PC-9 (cell line): ENCODE measurements around the gene SLC1A3. TPM values are rescaled to one million over a fixed set of nuclear protein-coding genes. Genes with fewer than 3 reads are reported as not detected.

Experiments
- BruUV-seq: library from RNA; stranded (reverse); fragments of 400-500 nt; replicated peaks from 2 replicates; lab custom pipeline; 2021; lab: Mats Ljungman, UMichigan
- CTCF ChIA-PET: fragments of 300-600 bp; sonication (Branson Sonifier 250); formaldehyde crosslinking; loops from one replicate; lab custom pipeline; 2022; ENCODE audit warnings: antibody characterized with exemption; lab: Charles Lee
- POLR2A ChIA-PET: fragments of 300-600 bp; sonication (Branson Sonifier 250); formaldehyde crosslinking; loops from one replicate; lab custom pipeline; 2022; ENCODE audit warnings: antibody characterized with exemption; ENCODE audit not compliant: unreplicated experiment; lab: Charles Lee
- DNase-seq, 2 experiments: peaks; one replicate each; pipeline versions ENCODE4 v3.0.0 to v3.0.0-alpha.2; 2015 to 2022; ENCODE audit warnings: mixed read lengths in 1 of 2
- H2AFZ ChIP-seq: fragments of 200-600 bp; sonication (generic); 2 replicates; pipeline ENCODE4 v1.8.1; 2017; ENCODE audit warnings: antibody characterized with exemption
- H3F3A ChIP-seq: fragments of 200-600 bp; sonication (generic); 2 replicates; pipeline ENCODE4 v1.8.1; 2017; ENCODE audit warnings: antibody characterized with exemption, mild to moderate bottlenecking, low read depth; ENCODE audit not compliant: insufficient read depth
- H3K27ac ChIP-seq: fragments of 200-600 bp; sonication (generic); 2 replicates; pipeline ENCODE4 v1.6.1; 2016; ENCODE audit warnings: mixed run types
- H3K27me3 ChIP-seq: fragments of 200-600 bp; sonication (generic); 2 replicates; pipeline ENCODE4 v1.6.1; 2016; ENCODE audit warnings: low read depth, mixed run types; ENCODE audit not compliant: insufficient read depth
- H3K36me3 ChIP-seq: fragments of 200-600 bp; sonication (generic); 2 replicates; pipeline ENCODE4 v1.6.1; 2016; ENCODE audit warnings: low read depth, mixed run types
- H3K4me1 ChIP-seq: fragments of 200-600 bp; sonication (generic); replicated peaks from 2 replicates; pipeline ENCODE4 v1.6.1; 2016; ENCODE audit warnings: mixed run types; ENCODE audit not compliant: insufficient read depth
- H3K4me2 ChIP-seq: fragments of 200-600 bp; sonication (generic); 2 replicates; pipeline ENCODE4 v1.6.1; 2017; ENCODE audit warnings: mixed run types
- H3K4me3 ChIP-seq: fragments of 200-600 bp; sonication (generic); 2 replicates; pipeline ENCODE4 v1.6.1; 2016; ENCODE audit warnings: mixed run types
- H3K79me2 ChIP-seq: fragments of 200-600 bp; sonication (generic); 2 replicates; pipeline ENCODE4 v1.6.1; 2017; ENCODE audit warnings: low read depth, mixed run types
- H3K9me2 ChIP-seq: fragments of 200-600 bp; sonication (generic); 2 replicates; pipeline ENCODE4 v1.8.1; 2017; ENCODE audit warnings: mild to moderate bottlenecking; ENCODE audit not compliant: insufficient read depth
- H3K9me3 ChIP-seq: fragments of 200-600 bp; sonication (generic); 2 replicates; pipeline ENCODE4 v1.8.1; 2016; ENCODE audit warnings: low read depth; ENCODE audit not compliant: insufficient read depth
- H4K20me1 ChIP-seq: fragments of 200-600 bp; sonication (generic); 2 replicates; pipeline ENCODE4 v1.8.1; 2017; ENCODE audit not compliant: insufficient read depth
- CTCF ChIP-seq: fragments of 200-600 bp; sonication (generic); conservative IDR thresholded peaks from 2 replicates; pipeline ENCODE4 v1.6.1; 2017; ENCODE audit warnings: mixed run types, antibody characterized with exemption, mild to moderate bottlenecking, moderate library complexity
- EZH2 ChIP-seq: fragments of 200-600 bp; sonication (generic); IDR thresholded peaks from 2 replicates; pipeline ENCODE4 v1.8.0; 2017; ENCODE audit warnings: antibody characterized with exemption, low read depth
- intact Hi-C: fragments of 100-400 bp; cut with micrococcal nuclease; formaldehyde crosslinking; loops from one replicate; pipeline ENCODE4 v1.10.0; 2022; ENCODE audit not compliant: unreplicated experiment
- total RNA-seq: library from RNA; stranded (reverse); gene quantifications from 2 replicates; pipeline ENCODE4 v1.2.3, GENCODE V29; 2021

The SLC1A3 gene
- total RNA-seq, 1 experiment from 2014 or later, result 0.24 TPM

DNA sequence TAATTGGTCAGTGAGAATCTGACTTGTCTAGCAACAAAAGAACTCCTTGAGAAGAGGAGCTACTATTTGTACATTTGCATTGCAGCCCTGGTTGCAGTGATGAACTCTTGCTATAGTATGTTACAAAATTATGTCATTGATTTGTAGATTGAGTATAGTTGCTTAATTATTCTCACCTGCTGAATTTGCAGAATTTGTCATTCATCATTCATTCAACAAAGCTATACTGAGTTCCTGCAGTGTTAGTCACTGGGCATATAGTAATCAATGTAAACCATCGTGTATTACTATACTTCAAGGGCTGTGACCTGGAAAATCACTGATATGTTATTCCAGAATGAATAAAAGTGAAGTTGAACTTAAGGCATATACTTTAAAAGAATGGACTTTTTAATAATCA lies 50.1 kb downstream of the SLC1A3 start:
- peak overlapping the region; percentile 95 for H3K27ac ChIP-seq
- peaks cover 57% of the 10 kb centered on the region for H3F3A ChIP-seq
- H3K4me2 ChIP-seq, result peak overlapping the region; percentile 69
- TF ChIP-seq EZH2, result no peak
- no peak for TF ChIP-seq CTCF
- CTCF ChIA-PET, result no interaction called here
- POLR2A ChIA-PET, result no interaction called here
- H3K4me1 ChIP-seq, result peaks cover 70% of the 10 kb centered on the region
- H3K79me2 ChIP-seq, result peaks cover 26% of the 10 kb centered on the region; the same call in 1 of the 2 replicates
- peak in 1 of 2 experiments; percentile 96 for DNase-seq
- H2AFZ ChIP-seq, result no peak overlapping the region
- H3K36me3 ChIP-seq, result peaks cover 41% of the 10 kb centered on the region
- H3K9me3 ChIP-seq, result no peaks in the 10 kb centered on the region
- BruUV-seq, result no TSS peak
- intact Hi-C loops, result no loop called here
- no peaks in the 10 kb centered on the region for H3K9me2 ChIP-seq
- H3K27me3 ChIP-seq, result no peaks in the 10 kb centered on the region
- 0 out of 2 replicates have a peak overlapping the region, but pooled peaks have one; percentile 2 for H3K4me3 ChIP-seq
- H4K20me1 ChIP-seq, result no peaks in the 10 kb centered on the region

GRCh38 chr5:36657563-36657995 lies 51.2 kb downstream of the SLC1A3 start:
- no TSS peak for BruUV-seq
- no peaks in the 10 kb centered on the region for H3K9me2 ChIP-seq
- peak overlapping the region; percentile 14 for H2AFZ ChIP-seq
- H4K20me1 ChIP-seq, result no peaks in the 10 kb centered on the region
- POLR2A ChIA-PET, result no interaction called here
- no peaks in the 10 kb centered on the region for H3K9me3 ChIP-seq
- H3F3A ChIP-seq, result peaks cover 57% of the 10 kb centered on the region
- peak overlapping the region; percentile 8; the same call in 1 of the 2 replicates for H3K4me3 ChIP-seq
- H3K27me3 ChIP-seq, result no peaks in the 10 kb centered on the region
- peak overlapping the region; percentile 95 for H3K27ac ChIP-seq
- H3K79me2 ChIP-seq, result peaks cover 26% of the 10 kb centered on the region; the same call in 1 of the 2 replicates
- H3K4me2 ChIP-seq, result peak overlapping the region; percentile 69
- peaks cover 70% of the 10 kb centered on the region for H3K4me1 ChIP-seq
- CTCF ChIA-PET, result no interaction called here
- H3K36me3 ChIP-seq, result peaks cover 41% of the 10 kb centered on the region
- peak in 1 of 2 experiments; percentile 100 for DNase-seq
- no peak for TF ChIP-seq CTCF
- intact Hi-C loops, result no loop called here

- TF ChIP-seq EZH2, result no peak
- no peak for TF ChIP-seq CTCF
- Histone ChIP-seq H3K9me2 (no peaks in the 10 kb centered on the region), H3K36me3 (peaks cover 37% of the 10 kb centered on the region), H3F3A (peaks cover 57% of the 10 kb centered on the region), H4K20me1 (no peaks in the 10 kb centered on the region), H3K9me3 (no peaks in the 10 kb centered on the region), H3K4me3 (peak overlapping the region; percentile 8; the same call in 1 of the 2 replicates), H3K4me2 (peak overlapping the region; percentile 69), H3K27me3 (no peaks in the 10 kb centered on the region), H3K27ac (peak overlapping the region; percentile 95), H2AFZ (peak overlapping the region; percentile 14), H3K4me1 (peaks cover 70% of the 10 kb centered on the region), H3K79me2 (peaks cover 26% of the 10 kb centered on the region; the same call in 1 of the 2 replicates)
- ChIA-PET CTCF (no interaction called here), POLR2A (no interaction called here)
- DNase-seq, result no peak
- intact Hi-C loops, result no loop called here
- BruUV-seq, result no TSS peak
These were observed 51.8 kb downstream of the SLC1A3 start for GRCh38 chr5:36658038-36658756.
